Kidney (tissue), 14 donors: Measurements from ENCODE around the gene RAD23B. TPM values are rescaled to one million over a fixed set of nuclear protein-coding genes. Genes with fewer than 3 reads are reported as not detected.

ENCODE experiments used
- DNase-seq, 5 donors: peaks; one replicate each; pipeline ENCODE4 v3.0.0-alpha.2; 2013 to 2020
- FAIRE-seq: peaks from 2 replicates; lab custom pipeline; 2012; peaks lifted over from hg19 to GRCh38; lab: Jason Lieb, UNC
- H3K27ac ChIP-seq, 2 donors: one replicate each; pipeline ENCODE4 v1.7.0; 2013; ENCODE audit warnings: low read depth in 2 of 2, low read length in 2 of 2, inconsistent platforms in 1 of 2
- H3K27me3 ChIP-seq: one replicate; pipeline ENCODE4 v1.7.1; 2013; ENCODE audit warnings: low read length, inconsistent platforms; ENCODE audit not compliant: control insufficient read depth, insufficient read depth
- H3K36me3 ChIP-seq, 3 donors: one replicate each; pipeline versions ENCODE4 v1.7.0 to v1.7.1; 2013; ENCODE audit warnings: low read length in 3 of 3, control low read depth in 1 of 3, inconsistent platforms in 1 of 3; ENCODE audit not compliant: insufficient read depth in 3 of 3, control insufficient read depth in 2 of 3
- H3K4me1 ChIP-seq, 3 donors: one replicate each; pipeline versions ENCODE4 v1.7.0 to v1.7.1; 2013; ENCODE audit warnings: low read length in 3 of 3, inconsistent platforms in 1 of 3, low read depth in 1 of 3; ENCODE audit not compliant: control insufficient read depth in 2 of 3, insufficient read depth in 2 of 3
- H3K4me3 ChIP-seq, 3 donors: one replicate each; pipeline versions ENCODE4 v1.7.0 to v1.8.1; 2013; ENCODE audit warnings: low read length in 3 of 3, control low read depth in 1 of 3, inconsistent platforms in 1 of 3
- H3K9ac ChIP-seq, 3 donors: one replicate each; pipeline versions ENCODE4 v1.7.0 to v1.7.1; 2013; ENCODE audit warnings: low read length in 3 of 3, control low read depth in 1 of 3, inconsistent platforms in 1 of 3
- H3K9me3 ChIP-seq, 3 donors: one replicate each; pipeline versions ENCODE4 v1.7.0 to v1.7.1; 2013; ENCODE audit warnings: low read length in 3 of 3, control low read depth in 1 of 3, inconsistent platforms in 1 of 3; ENCODE audit not compliant: control insufficient read depth in 2 of 3, insufficient read depth in 1 of 3
- intact Hi-C: fragments of 100-400 bp; cut with DNase I; formaldehyde crosslinking; loops from one replicate; pipeline ENCODE4 v1.11.1; 2022
- polyA plus RNA-seq: library from polyadenylated mRNA; stranded (reverse); fragments of 350-450 nt; fragmentation: Illumina TruSeq; extraction: RNeasy Lipid Tissue Mini Kit (QIAGEN cat#74804); gene quantifications from one replicate; pipeline ENCODE4 v1.2.3, GENCODE V29; 2014; ENCODE audit warnings: low read depth, low replicate concordance; ENCODE audit not compliant: insufficient read depth
- total RNA-seq: library from RNA; stranded (reverse); fragmentation: NEBNext Ultra II Directional; extraction: Animal tissue kit (Norgen Biotek cat#: 25700); gene quantifications from one replicate; pipeline ENCODE4 v1.2.1, GENCODE V29; 2021
- TF ChIP-seq, protein P1 (sequence below): IDR thresholded peaks from 3 replicates; pipeline ENCODE4 v1.5.1; 2012; ENCODE audit warnings: mild to moderate bottlenecking, moderate library complexity, borderline replicate concordance; ENCODE audit not compliant: insufficient read depth; ENCODE audit errors: extremely low read depth
- donor health status: control.
- donor health status: control.
- donor health status: control.
- donor health status: control.
- donor health status: control.
- donor health status: DM: yes; HTN: yes; CAD: no.
- donor health status: Normal renal cell carcinoma (clear cell type).

The RAD23B gene
- total and polyA plus RNA-seq, 2 donors from 2014 or later: 40.5 to 76.5 TPM

- H3K9me3 ChIP-seq: no peaks in the 10 kb centered on the region
- peak in 1 of 5 donors; percentile 18 for DNase-seq
- H3K9ac ChIP-seq: no peak overlapping the region
- no peaks in the 10 kb centered on the region for H3K27me3 ChIP-seq
- TF ChIP-seq, protein P1, sequence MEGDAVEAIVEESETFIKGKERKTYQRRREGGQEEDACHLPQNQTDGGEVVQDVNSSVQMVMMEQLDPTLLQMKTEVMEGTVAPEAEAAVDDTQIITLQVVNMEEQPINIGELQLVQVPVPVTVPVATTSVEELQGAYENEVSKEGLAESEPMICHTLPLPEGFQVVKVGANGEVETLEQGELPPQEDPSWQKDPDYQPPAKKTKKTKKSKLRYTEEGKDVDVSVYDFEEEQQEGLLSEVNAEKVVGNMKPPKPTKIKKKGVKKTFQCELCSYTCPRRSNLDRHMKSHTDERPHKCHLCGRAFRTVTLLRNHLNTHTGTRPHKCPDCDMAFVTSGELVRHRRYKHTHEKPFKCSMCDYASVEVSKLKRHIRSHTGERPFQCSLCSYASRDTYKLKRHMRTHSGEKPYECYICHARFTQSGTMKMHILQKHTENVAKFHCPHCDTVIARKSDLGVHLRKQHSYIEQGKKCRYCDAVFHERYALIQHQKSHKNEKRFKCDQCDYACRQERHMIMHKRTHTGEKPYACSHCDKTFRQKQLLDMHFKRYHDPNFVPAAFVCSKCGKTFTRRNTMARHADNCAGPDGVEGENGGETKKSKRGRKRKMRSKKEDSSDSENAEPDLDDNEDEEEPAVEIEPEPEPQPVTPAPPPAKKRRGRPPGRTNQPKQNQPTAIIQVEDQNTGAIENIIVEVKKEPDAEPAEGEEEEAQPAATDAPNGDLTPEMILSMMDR: no peak
- no peak overlapping the region for H3K27ac ChIP-seq
- no peak for FAIRE-seq
- H3K4me1 ChIP-seq: peaks cover 0 to 4% (median 2%) of the 10 kb centered on the region in 3 donors
- H3K4me3 ChIP-seq: no peak overlapping the region
- intact Hi-C loops: no loop called here
- peaks cover 7 to 26% (median 14%) of the 10 kb centered on the region in 3 donors for H3K36me3 ChIP-seq
Observed at GRCh38 chr9:107312376-107313050, 29.4 kb downstream of the RAD23B start.

DNA sequence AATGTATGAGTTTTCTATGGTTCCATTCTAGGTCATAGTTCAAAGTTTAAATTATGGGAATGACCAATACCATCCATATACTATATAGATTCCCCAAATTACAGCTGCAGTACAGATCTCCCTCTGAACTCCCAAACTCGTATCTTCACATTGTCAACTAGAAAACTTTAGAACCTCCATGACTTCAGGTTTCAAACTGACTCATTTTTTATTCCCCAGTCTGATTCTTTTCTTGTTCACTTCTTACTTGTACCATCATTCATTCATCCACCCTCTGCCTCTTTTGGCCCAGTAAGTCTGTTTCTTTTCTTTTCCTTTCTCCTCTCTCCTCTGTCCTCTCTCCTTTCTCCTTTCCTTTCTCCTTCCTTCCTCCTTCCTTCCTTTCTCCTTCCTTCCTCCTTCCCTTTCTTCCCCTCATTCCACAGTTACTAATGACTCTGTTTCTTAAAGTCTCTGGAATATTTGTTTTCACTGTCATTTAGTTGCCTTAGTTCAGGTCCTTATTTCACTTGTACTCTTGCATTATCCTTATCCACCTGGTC is 30.5 kb downstream of the RAD23B start:
- H3K9me3 ChIP-seq: no peaks in the 10 kb centered on the region
- no peak overlapping the region for H3K27ac ChIP-seq
- peaks cover 4 to 27% (median 11%) of the 10 kb centered on the region in 3 donors for H3K36me3 ChIP-seq
- H3K9ac ChIP-seq: no peak overlapping the region
- peaks cover 0 to 2% (median 0%) of the 10 kb centered on the region in 3 donors for H3K4me1 ChIP-seq
- intact Hi-C loops: no loop called here
- H3K4me3 ChIP-seq: no peak overlapping the region
- no peaks in the 10 kb centered on the region for H3K27me3 ChIP-seq
- DNase-seq (no peak), FAIRE-seq (no peak)
- TF ChIP-seq, protein P1: no peak

DNA sequence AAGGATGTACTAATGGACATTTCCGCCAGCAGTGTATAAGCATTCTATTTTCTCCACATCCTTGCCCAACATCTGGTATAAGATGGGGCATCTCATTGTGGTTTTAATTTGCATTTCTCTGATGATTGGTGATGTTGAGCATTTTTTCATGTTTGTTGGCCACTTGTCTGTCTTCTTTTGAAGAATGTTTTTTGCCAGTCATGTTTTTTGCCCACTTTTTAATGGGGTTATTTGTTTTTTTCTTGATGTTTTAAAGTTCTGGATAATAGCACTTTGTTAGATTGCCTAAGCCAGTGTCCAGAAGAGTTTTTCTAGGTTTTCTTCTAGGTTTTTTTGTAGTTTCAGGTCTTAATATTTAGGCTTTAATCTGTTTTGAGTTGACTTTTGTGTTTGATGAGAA is 31.7 kb downstream of the RAD23B start:
- DNase-seq (no peak), FAIRE-seq (no peak)
- intact Hi-C loops: no loop called here
- H3K4me1 ChIP-seq: no peaks in the 10 kb centered on the region
- H3K27ac ChIP-seq: no peak overlapping the region
- peaks cover 3 to 22% (median 5%) of the 10 kb centered on the region in 3 donors for H3K36me3 ChIP-seq
- H3K27me3 ChIP-seq: no peaks in the 10 kb centered on the region
- no peaks in the 10 kb centered on the region for H3K9me3 ChIP-seq
- TF ChIP-seq, protein P1: no peak
- H3K4me3 ChIP-seq: no peak overlapping the region
- H3K9ac ChIP-seq: no peak overlapping the region
